ENCODE data around the gene SEC14L1.
A peak's percentile ranks its signal among the peaks of the same experiment; 100 is the strongest.

Gene SEC14L1

GRCh38 chr17:77163511-77164280, 22.9 kb downstream of the SEC14L1 start:
- DNase-seq (ENCODE audit: low read depth) = no peak
- H3K4me3 ChIP-seq (ENCODE audit: low read length) = no peak overlapping the region
- TF ChIP-seq CTCF (IDR thresholded peaks at IDR 0.05; ENCODE audit: insufficient read depth, low read depth, low read length, missing control alignments) = no peak

GRCh38 chr17:77164483-77165091, 23.8 kb downstream of the SEC14L1 start:
- no peak overlapping the region for H3K4me3 ChIP-seq (ENCODE audit: low read length)
- DNase-seq (ENCODE audit: low read depth) = no peak
- TF ChIP-seq CTCF (IDR thresholded peaks at IDR 0.05; ENCODE audit: insufficient read depth, low read depth, low read length, missing control alignments) = no peak

- no peak overlapping the region for H3K4me3 ChIP-seq (ENCODE audit: low read length)
- no peak for TF ChIP-seq CTCF (IDR thresholded peaks at IDR 0.05; ENCODE audit: insufficient read depth, low read depth, low read length, missing control alignments)
- DNase-seq (ENCODE audit: low read depth) = no peak
Observed at GRCh38 chr17:77165577-77165976, 24.8 kb downstream of the SEC14L1 start.

- no peak for TF ChIP-seq CTCF (IDR thresholded peaks at IDR 0.05; ENCODE audit: insufficient read depth, low read depth, low read length, missing control alignments)
- no peak overlapping the region for H3K4me3 ChIP-seq (ENCODE audit: low read length)
- DNase-seq (ENCODE audit: low read depth) = no peak
Observed at GRCh38 chr17:77167472-77168306, 26.9 kb downstream of the SEC14L1 start.

- no peak for TF ChIP-seq CTCF (IDR thresholded peaks at IDR 0.05; ENCODE audit: insufficient read depth, low read depth, low read length, missing control alignments)
- DNase-seq (ENCODE audit: low read depth) = no peak
- H3K4me3 ChIP-seq (ENCODE audit: low read length) = no peak overlapping the region
Observed at GRCh38 chr17:77173104-77173503, 32.3 kb downstream of the SEC14L1 start.

- TF ChIP-seq CTCF (IDR thresholded peaks at IDR 0.05; ENCODE audit: insufficient read depth, low read depth, low read length, missing control alignments) = no peak
- H3K4me3 ChIP-seq (ENCODE audit: low read length) = no peak overlapping the region
- peak; percentile 47 for DNase-seq (ENCODE audit: low read depth)
Observed at GRCh38 chr17:77174928-77175661, 34.3 kb downstream of the SEC14L1 start.
